Activated CD4-positive, CD25-positive, alpha-beta regulatory T cell treated with anti-CD3 and anti-CD28 coated beads, Interleukin-2, amount 50 U/mL, for 72 hours (primary cell): Measurements from ENCODE around the gene ZDHHC6.
"Not testable (repeated sequence)": the region's sequence is repeated elsewhere in the genome, so short reads cannot be mapped to it uniquely, and the experiment has no call there.

Experiments used
- DNase-seq: peaks from one replicate; pipeline ENCODE4 v3.0.0; 2021

The ZDHHC6 gene

GRCh38 chr10:112446855-112447619 is at the start of gene ZDHHC6, which contains the start of gene VTI1A:
Gene ZDHHC6 (minus strand): TSS chr10:112446914. CDS start chr10:112445436, 1,478 bp downstream.
Gene VTI1A (plus strand): TSS chr10:112447215. CDS start chr10:112447374, 159 bp downstream.
- peak; percentile 82 for DNase-seq

GRCh38 chr10:112492736-112493135 is 46.0 kb upstream of the ZDHHC6 start:
- no peak for DNase-seq

GRCh38 chr10:112491144-112491543 is 44.4 kb upstream of the ZDHHC6 start:
- no peak for DNase-seq

DNA sequence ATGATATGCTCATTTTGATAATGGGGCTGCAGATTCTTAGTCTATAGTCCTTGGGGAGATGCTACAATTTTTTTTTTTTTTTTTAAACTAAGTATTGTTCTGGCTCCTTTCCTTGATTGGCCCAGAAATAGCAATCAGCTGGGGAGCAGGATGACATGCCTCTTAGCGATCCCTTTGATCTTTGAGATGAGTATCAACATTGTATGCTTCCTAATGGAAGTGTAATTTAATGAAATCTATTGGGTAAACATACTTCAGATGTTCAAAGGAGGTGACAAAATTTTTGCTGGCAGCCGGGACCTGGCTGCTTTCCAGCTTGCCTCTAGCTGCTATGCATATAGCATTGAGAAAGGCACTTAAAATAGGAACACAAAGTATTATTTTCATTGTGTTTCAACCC is 43.8 kb upstream of the ZDHHC6 start:
- no peak for DNase-seq

DNA sequence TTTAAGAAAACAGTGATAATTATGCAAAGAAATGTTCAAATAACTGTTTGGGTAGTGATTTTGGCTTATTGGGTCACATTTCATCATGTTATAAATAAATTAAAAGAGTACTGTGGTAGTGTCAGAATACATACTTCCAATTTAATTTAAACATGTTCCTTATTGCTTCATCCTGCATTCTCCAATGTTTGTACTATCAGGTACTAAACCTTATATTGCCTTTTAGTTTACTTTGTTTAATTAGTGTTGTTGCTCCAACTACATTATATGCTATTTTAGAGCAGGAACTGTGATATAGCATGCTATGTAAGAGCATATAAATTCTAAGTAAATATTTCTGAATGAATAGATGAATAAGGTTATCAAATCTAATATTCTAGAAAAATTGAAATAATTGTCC is 41.2 kb upstream of the ZDHHC6 start:
- DNase-seq = no peak

GRCh38 chr10:112484399-112484798 is 37.7 kb upstream of the ZDHHC6 start:
- no peak for DNase-seq

- no peak for DNase-seq
Observed at GRCh38 chr10:112481602-112482001, 34.9 kb upstream of the ZDHHC6 start.

DNA sequence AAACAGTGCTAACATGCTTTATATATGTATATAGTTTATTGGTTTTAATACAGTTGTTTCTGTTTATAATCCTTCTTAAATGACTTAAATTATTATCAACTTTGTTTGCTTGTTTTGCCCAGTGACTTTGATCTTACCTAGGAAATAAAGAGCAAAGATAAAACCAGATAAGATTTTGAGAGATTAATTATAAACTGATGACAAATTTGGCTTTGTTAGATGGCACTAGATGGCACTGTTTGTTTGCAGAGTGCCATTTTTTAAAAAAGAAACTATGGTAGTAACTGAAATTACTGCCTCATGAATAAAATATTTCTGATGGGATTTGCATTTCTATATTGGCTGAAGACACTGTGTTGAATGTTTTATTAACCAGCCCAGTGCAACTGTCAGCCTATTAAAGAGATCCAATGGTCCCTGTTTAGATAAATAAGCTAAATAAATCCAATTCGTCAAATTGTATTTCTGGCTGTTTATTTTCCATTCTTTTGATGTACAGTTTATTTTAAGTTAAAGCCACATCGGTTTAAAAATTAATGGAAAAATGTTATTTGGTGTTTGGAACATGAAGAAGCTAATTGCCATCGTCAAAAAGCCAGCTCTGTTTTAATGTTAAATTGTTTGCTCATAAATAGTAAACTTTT is 29.0 kb upstream of the ZDHHC6 start:
- DNase-seq = no peak

GRCh38 chr10:112471878-112472487 is 25.3 kb upstream of the ZDHHC6 start:
- DNase-seq = no peak

DNA sequence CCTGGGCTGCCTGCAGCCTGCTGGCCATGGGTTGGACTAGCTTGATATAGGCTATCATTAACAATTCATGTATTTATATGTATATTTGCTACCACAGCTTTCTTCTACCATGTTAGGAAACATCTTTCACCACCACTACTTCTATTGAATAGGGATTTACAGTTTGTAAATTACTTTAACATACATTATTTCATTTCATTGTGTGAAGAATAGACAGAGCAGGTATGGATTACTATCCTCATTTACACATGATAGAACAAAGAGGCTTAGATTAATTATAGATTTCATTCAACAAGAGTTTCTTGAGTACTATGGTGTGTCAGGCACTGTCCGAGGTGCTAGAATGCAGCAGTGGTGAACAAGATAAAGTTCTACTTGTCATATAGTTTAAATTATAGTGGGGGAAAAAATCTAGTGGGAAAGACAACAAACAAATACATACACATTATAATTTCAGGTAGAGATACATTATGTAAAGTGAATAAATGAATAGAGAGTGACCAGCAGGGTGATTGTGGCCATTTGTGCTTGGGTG is 20.9 kb upstream of the ZDHHC6 start:
- no peak for DNase-seq

GRCh38 chr10:112466802-112467201 is 20.1 kb upstream of the ZDHHC6 start:
- no peak for DNase-seq

DNA sequence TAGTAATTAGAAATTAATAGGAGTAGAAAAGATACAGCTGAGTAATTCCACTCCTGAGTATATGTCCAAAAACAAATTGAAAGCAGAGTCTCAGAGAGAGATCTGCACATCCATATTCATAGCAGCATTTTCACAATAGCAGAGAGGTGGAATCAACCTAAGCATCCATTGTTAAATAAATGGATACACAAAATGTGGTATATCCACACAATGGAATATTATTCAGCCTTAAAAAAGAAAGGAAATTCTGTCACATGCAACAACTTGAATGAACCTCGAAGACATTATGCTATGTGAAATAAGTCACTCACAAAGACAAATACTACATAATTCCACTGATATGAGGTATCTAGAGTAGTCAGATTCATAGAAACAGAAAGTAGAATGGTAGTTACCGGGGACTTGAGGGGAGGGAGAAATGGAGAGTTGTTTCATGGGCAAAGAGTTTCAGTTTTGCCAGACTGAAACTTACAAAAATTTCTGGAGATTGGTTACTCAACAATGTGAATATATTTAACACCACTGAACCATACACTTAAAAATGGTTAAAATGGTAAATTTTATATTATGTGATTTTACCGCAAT is 18.7 kb upstream of the ZDHHC6 start:
- no peak for DNase-seq

- not testable (repeated sequence) for DNase-seq
Observed at GRCh38 chr10:112464074-112464473, 17.4 kb upstream of the ZDHHC6 start.

- DNase-seq = no peak
Observed at GRCh38 chr10:112461029-112461887, 14.5 kb upstream of the ZDHHC6 start.

DNA sequence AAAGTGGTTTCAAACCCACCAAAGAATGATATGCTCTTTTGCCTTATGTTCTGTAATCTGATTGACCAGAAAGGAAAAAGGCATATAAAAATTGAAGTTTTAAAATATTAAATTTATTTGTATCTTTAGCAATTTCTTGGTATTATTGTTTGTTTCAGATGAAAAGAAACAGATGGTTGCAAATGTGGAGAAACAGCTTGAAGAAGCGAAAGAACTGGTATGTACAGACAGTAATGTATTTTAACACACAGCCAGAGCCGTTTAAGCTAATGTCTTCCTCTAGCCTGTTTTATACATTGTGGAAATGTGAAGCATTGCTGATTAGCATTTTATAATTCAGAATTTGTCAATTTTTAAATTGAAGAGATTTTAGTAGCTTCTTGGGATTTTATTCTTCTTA is 13.7 kb upstream of the ZDHHC6 start:
- DNase-seq = no peak

- no peak for DNase-seq
Observed at GRCh38 chr10:112456533-112456932, 9.8 kb upstream of the ZDHHC6 start.

GRCh38 chr10:112454910-112455779 is 8.4 kb upstream of the ZDHHC6 start:
- no peak for DNase-seq

DNA sequence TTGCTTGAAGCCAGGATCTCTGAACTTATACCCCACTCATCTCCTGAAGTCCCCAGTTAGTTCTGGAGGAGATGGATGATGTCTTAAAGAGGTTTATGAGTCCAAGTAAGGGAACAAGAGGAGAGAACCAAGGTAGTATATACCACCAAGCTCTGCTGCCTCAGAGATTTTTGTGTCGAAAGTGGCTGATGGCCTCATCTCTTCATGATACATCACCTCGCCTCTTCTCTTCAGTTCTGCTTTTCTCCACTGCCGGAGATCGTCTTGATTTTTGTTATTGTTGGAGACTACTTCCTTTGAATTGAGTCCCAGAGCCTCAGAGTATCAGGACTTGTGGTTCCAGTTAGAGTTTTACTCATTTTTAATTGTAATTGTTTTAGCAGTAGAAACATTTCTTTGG is 2.2 kb upstream of the ZDHHC6 start:
- DNase-seq = no peak

GRCh38 chr10:112447620-112447928 is 860 bp upstream of the ZDHHC6 start:
- no peak for DNase-seq

- no peak for DNase-seq
Observed at GRCh38 chr10:112446055-112446854, 459 bp downstream of the ZDHHC6 start.

DNA sequence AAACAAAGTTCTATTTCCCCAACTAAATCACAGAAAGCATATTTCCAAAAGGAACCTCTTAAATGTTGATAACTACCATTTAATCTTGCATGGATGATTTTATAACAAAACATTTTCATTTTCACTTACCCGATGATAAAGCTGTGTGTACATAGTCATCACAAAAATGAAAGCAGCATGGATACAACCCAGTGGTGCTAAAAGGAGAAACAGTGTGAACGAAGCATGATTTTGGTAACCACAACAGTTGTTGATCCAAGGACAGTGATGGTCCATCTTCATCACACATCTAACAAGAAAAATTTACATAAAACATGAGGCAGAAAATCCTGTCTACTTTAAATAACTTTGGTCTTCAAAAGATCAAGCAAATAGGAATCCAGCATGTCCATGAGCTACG is 4.7 kb downstream of the ZDHHC6 start:
- no peak for DNase-seq
